HG03045 (cell line): ENCODE results near the gene PDCD10.

Experiments
- ATAC-seq: cut with Tn5 transposase; IDR thresholded peaks from one replicate; pipeline ENCODE4 v1.9.1; 2021; ENCODE audit warnings: mild to moderate bottlenecking, moderate library complexity; ENCODE audit not compliant: unreplicated experiment

The PDCD10 gene

DNA sequence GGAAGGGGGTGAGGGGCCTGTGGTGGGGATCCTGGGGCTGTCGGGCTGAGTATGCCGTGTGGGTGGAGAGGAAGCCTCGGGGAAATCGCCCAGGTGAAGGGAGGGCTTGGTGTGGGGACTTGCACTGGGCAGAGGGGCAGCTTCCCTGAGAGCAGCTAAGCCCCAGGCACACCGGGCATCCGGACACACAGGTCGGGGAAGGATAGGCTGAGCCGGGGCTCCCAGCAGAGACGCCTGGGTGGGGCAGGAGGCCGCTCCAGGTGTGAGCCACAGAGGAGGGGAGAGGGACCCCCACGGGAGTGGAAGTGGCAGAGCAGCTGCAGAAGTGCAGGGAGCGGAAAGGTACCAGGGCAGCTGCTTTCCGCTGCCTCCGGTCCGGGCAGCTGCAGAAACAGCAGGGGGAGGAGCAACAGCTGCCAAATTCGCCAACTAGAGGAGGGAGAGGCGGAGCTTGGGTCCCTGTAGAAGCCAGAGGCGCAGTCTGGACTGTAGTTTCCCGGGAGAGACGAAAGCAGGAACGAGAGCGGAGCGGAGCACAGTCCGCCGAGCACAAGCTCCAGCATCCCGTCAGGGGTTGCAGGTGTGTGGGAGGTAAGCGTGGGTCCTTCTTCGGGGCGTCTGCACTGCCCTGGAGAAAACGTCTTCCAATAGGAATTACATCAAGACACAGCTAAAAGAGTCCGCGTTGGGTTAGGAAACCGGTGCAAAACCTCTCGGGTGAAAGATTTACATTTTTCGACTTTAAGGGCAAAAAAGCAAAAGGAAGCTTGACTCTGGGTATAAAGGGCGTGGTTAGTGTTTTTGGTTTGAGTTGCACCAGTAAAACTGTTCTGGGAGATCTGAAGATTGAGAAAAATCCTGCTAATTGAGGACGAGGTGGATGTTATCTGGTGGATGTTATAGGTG lies 794 bp upstream of the PDCD10 start, which contains the start of gene SERPINI1:
Gene SERPINI1, plus strand, starts transcription at position 489 of the 906 bp plus-strand sequence. CDS start 53,408 bp downstream, outside the sequence.
- peak; percentile 61 for ATAC-seq

GRCh38 chr3:167733961-167734497 lies 663 bp downstream of the PDCD10 start:
- ATAC-seq: no peak

- ATAC-seq: no peak
Observed at GRCh38 chr3:167732313-167733065, 2.2 kb downstream of the PDCD10 start.

DNA sequence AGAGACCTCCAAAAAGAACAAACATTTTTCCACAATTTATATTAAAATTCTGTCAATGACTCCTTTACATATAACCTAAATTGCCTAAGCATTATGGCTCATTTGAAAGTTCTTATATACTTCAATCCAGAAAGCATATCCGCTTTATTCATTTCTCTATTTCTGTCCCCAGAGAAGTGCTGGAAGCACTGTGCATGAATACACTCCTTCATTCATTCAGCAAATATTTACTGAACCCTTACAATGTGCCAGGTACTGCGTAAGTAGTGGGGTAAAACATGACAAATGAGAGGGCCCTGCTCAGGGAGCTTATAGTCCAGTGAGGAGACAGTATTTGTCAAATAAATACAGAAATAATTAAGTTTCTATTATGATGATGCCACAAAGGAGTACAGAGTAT lies 3.3 kb downstream of the PDCD10 start:
- no peak for ATAC-seq

DNA sequence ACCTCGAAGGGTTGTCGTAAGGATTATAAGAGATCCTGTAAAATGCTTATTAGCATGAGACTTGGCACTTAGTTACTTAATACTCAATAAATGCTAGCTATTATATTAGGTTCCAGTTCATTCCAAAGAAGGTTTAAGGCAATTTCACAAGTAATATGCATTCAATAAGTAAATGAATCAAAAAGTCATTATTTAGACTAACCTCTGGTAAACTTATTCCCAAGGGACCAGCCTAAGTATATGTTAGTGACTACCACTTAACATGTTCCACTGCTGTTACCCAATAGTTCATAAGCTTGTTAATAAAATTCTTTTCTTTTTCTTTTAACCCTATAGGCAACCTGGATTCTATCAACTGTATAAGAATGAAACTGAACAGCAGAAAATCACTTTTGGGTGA lies 5.1 kb downstream of the PDCD10 start:
- no peak for ATAC-seq

GRCh38 chr3:167728632-167729323 lies 5.9 kb downstream of the PDCD10 start:
- no peak for ATAC-seq

DNA sequence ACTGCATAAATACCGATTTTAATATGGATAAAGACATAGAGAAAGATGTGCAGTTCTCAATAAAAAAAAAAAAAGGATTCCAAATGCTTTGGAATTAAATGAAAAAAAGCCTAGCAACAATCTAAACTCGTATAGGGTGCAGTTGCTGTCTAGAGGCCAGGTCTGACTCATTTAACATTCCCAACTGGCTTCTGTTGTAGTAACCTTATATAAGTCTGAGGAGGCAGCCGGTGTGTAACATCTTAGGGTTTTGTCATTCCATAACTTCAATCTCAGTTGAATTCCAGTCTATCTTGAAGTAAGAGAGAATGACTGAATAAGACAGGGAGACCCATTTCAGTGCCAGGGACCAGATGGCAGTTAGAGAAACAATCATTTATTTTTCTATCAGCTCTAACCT lies 6.5 kb downstream of the PDCD10 start:
- ATAC-seq: no peak

- ATAC-seq: no peak
Observed at GRCh38 chr3:167723872-167724271, 10.8 kb downstream of the PDCD10 start.

- no peak for ATAC-seq
Observed at GRCh38 chr3:167723025-167723512, 11.6 kb downstream of the PDCD10 start.

DNA sequence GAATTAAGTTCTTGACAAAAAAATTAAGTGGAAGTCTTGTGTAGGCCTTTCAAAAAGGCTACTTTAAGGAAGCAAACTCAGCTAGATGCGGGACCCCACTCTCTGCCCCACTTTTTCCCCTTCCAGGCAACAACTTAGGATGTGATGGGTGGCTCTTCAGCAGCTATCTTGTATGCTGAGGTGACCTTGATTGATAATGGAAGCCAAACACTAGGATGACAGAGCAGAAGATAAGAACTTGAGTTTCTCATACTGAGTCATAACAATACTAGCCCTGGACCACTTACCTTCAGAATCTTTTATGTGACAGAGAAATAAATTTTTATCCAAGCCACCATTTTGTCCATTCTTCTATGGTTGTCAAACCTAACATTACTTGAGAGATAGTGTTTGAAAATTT lies 16.1 kb downstream of the PDCD10 start:
- ATAC-seq: no peak

- no peak for ATAC-seq
Observed at GRCh38 chr3:167716920-167717319, 17.8 kb downstream of the PDCD10 start.

DNA sequence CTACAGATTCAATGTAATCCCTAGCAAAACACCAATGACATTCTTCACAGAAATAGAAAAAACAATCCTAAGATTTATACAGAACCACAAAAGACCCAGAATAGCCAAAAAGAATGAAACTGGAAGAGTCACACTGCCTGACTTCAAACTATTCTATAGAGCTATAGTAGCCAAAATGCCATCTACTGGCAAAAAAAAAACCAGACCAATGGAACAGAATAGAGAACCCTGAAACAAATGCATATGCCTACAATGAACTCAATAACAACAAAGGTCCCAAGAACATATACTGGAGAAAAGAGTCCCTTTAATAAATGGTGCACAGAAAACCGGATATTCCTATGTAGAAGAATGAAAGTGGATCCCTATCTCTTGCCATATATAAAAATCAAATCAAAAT lies 19.8 kb downstream of the PDCD10 start:
- no peak for ATAC-seq

GRCh38 chr3:167712445-167712844 lies 22.2 kb downstream of the PDCD10 start:
- no peak for ATAC-seq

DNA sequence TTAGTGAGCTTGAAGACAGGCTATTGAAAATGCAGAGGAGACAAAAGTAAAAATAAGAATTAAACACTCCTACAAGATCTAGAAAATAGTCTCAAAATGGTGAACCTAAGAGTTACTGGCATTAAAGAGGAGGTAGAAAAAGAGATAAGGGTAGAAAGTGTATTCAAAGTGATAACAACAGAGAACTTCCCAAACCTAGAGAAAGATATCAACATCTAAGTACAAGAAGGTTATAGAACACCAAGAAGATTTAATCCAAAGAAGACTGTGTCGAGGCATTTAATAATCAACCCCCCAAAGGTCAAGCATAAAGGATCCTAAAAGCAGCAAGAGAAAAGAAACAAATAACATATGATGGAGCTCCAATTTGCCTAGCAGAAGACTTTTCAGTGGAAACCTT lies 23.3 kb downstream of the PDCD10 start:
- no peak for ATAC-seq

DNA sequence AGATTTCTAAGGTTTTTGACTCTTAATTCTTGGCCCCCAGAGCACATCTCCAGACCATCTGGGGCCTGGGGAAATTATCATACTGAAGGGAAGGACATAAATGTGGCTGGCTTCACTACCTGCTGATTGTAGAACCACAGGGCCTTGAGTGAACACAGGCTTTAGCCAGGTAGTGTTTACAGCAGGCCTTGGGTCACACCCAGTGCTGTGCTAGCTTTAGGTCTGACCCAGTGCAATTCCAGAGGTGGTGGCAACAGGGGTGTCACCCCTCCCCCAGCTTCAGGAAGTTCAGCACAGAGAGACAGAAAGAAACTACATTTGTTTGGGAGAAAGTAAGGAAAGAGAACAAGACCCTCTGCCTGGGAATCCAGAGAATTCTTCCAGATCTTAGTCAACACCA lies 24.1 kb downstream of the PDCD10 start:
- ATAC-seq: no peak

DNA sequence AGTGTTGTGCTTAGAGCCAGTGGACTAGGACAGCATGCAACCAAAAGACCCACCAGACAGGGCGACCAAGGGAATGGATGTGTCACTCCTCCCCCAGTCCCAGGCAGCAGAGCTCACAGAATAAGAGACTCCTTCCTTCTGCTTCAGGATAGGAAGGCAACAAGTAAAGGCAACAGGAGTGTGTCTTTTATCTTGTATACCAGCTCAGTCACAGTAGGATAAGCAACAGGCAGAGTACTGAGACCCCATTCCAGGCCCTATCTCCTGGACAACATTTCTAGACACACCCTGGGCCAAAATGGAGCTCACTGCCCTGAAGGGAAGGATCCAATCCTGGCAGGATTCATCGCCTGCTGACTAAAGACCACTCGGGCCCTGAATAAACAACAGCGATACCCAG lies 25.0 kb downstream of the PDCD10 start:
- ATAC-seq: no peak

DNA sequence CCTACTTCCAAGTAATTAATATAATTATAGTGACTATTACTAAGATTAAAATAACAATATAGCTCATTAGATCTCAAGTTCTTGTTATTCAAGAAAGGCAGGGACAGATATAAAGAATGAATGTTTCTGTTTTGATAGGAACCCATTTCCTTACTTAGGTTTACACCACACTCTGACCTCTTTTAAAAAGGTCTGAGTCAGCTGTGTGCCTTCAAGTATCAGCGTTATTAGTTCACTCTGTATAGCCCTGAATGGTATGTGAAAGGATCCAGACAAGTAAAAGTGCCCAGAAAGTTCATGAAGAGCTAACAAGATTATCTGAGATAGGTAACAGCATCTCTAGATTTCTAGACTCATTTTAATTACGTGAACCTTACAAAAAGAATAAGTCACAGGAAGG lies 28.9 kb downstream of the PDCD10 start:
- ATAC-seq: no peak

DNA sequence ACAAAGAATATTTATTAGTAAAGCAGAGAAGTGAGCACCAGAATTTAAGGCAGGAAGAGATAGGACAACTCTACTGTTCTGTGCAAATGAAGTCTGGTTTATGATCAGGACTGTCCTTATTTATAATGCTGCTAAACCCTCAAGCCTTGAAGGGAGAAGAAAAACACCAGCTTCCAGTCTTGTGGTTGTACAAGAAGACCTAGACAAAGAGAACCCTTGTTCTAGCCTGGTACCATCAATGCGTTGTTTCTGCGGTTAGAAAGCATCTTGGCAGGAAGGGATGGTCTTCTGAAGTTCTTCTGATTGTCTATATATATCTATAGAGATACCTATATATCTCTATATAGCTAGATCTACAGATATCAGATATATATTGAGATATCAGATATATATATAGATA lies 33.8 kb downstream of the PDCD10 start:
- ATAC-seq: no peak

DNA sequence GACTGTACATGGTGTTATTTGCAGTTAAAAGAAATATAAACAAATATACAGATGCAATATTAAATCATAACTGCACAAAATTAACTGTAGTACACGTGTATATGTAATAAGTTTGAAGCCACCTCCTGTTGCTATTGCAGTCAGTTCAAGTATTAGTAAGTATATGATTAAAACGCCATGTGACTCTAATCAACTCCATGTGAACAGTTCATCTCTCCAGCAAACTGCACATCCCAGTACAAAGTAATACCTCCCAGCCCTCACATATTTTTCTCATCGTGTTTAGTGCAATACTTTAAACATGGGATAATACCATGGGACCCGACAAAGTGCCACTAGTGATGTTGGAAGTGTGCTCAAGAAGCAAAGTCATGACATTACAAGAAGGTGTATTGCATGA lies 34.6 kb downstream of the PDCD10 start:
- ATAC-seq: no peak

GRCh38 chr3:167694121-167694520 lies 40.6 kb downstream of the PDCD10 start:
- ATAC-seq: no peak

- peak; percentile 100 for ATAC-seq
Observed at GRCh38 chr3:167691366-167691765, 43.3 kb downstream of the PDCD10 start.
